Measurements from ENCODE around the gene TCIRG1.
"Not testable (repeated sequence)": the region's sequence is repeated elsewhere in the genome, so short reads cannot be mapped to it uniquely, and the experiment has no call there.

TCIRG1 gene

GRCh38 chr11:68082481-68082880 is 43.7 kb downstream of the TCIRG1 start:
- H3K27ac ChIP-seq = peak overlapping the region; percentile 70
- TF ChIP-seq, protein P1, sequence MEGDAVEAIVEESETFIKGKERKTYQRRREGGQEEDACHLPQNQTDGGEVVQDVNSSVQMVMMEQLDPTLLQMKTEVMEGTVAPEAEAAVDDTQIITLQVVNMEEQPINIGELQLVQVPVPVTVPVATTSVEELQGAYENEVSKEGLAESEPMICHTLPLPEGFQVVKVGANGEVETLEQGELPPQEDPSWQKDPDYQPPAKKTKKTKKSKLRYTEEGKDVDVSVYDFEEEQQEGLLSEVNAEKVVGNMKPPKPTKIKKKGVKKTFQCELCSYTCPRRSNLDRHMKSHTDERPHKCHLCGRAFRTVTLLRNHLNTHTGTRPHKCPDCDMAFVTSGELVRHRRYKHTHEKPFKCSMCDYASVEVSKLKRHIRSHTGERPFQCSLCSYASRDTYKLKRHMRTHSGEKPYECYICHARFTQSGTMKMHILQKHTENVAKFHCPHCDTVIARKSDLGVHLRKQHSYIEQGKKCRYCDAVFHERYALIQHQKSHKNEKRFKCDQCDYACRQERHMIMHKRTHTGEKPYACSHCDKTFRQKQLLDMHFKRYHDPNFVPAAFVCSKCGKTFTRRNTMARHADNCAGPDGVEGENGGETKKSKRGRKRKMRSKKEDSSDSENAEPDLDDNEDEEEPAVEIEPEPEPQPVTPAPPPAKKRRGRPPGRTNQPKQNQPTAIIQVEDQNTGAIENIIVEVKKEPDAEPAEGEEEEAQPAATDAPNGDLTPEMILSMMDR (conservative IDR thresholded peaks at IDR 0.05) = no peak
- no peak for TF ChIP-seq ZFX (IDR thresholded peaks at IDR 0.05)

GRCh38 chr11:68083517-68083916 is 44.7 kb downstream of the TCIRG1 start:
- no peak overlapping the region for H3K27ac ChIP-seq
- TF ChIP-seq, protein P1 (conservative IDR thresholded peaks at IDR 0.05) = no peak
- TF ChIP-seq ZFX (IDR thresholded peaks at IDR 0.05) = no peak

DNA sequence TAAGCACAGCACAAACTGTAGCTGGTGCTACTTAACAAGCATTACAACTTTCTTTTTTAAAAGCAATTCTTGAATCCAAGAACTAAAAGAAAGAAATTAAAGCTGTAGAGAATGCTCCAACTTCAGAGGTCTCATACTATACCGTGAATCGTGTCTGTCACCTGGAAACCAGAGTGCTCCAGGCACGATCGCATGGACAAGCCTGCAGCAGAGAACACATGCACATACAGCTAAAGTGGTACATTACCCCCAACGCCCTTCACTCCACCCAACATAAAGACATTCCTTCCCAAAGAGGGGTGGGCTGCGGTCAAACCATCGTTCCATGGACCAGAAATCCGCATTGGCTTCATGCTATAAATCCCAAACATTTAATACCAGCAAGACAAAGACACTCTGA is 50.9 kb downstream of the TCIRG1 start:
- TF ChIP-seq, protein P1 (conservative IDR thresholded peaks at IDR 0.05) = no peak
- TF ChIP-seq ZFX (IDR thresholded peaks at IDR 0.05) = no peak
- no peak overlapping the region for H3K27ac ChIP-seq

DNA sequence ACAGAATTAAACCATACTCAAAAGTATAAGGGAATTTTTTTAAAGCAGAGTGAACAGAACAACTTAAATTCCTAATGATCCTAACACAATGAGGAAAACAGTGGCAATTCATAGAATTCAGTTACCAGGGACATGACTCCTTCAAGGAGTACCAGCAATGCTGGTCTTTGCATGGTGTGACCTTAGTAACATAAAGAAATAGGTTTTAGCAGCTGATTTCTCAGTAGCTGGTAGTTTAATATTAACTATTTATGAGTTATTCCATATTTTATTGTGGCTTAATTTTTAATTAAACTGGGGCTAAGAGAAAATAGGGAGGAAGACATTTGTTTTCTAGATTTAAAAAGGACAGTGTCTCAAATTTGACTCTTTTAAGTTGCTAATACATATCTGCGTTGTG is 51.5 kb downstream of the TCIRG1 start:
- TF ChIP-seq, protein P1 (conservative IDR thresholded peaks at IDR 0.05) = no peak
- no peak for TF ChIP-seq ZFX (IDR thresholded peaks at IDR 0.05)
- no peak overlapping the region for H3K27ac ChIP-seq

- H3K27ac ChIP-seq = no peak overlapping the region
- TF ChIP-seq, protein P1 (conservative IDR thresholded peaks at IDR 0.05) = no peak
- TF ChIP-seq ZFX (IDR thresholded peaks at IDR 0.05) = no peak
These were observed 51.9 kb downstream of the TCIRG1 start for GRCh38 chr11:68090706-68091105.

DNA sequence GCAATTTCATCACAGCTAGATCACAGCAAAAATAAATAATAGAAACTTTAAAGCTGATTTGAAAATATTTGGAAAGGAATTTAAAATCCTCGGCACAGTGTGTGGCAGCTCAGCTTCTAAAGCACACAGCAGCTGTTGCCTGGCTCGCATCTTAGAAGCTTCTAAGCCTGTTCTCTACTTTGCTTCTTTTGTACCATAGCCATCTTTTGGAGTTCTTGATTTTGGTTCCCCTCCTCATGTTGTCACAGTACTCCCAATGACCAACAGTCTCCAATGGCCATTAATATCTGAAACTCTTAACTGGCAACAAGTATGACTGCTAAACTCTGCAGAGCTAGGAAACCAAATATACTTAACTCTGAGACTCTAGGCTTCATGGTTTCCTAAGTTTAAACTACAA is 53.6 kb downstream of the TCIRG1 start:
- no peak for TF ChIP-seq ZFX (IDR thresholded peaks at IDR 0.05)
- TF ChIP-seq, protein P1 (conservative IDR thresholded peaks at IDR 0.05) = no peak
- H3K27ac ChIP-seq = no peak overlapping the region

DNA sequence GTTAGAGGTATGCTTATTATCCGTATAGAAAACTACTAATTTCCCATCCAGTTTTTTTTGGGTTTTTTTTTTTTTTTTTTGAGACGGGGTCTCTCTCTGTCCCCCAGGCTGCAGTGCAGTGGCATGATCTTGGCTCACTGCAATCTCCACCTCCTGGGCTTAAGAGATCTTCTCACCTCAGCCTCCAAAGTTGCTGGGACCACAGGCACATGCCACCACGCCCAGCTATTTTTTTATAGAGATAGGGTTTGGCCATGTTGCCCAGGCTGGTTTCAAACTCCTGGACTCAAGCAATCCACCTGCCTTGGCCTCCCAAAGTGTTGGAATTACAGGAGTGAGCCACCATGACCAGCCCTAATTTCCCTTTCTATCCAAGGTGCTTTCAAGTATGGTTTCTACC is 54.1 kb downstream of the TCIRG1 start:
- not testable (repeated sequence) for H3K27ac ChIP-seq

- TF ChIP-seq ZFX (IDR thresholded peaks at IDR 0.05) = no peak
- TF ChIP-seq, protein P1 (conservative IDR thresholded peaks at IDR 0.05) = no peak
- no peak overlapping the region for H3K27ac ChIP-seq
These were observed 54.7 kb downstream of the TCIRG1 start for GRCh38 chr11:68093565-68093964.
